K562 (cell line): Measurements from ENCODE around the gene CHMP5. TPM values are rescaled to one million over a fixed set of nuclear protein-coding genes. Genes with fewer than 3 reads are reported as not detected.

Experiments used
- ATAC-seq: fragments of 200-7000 bp; cut with Tn5 transposase; 3 replicates; pipeline ENCODE4 v1.9.1; 2020; ENCODE audit warnings: moderate library complexity
- BruUV-seq: library from RNA; stranded (reverse); fragments of 400-500 nt; replicated peaks from 2 replicates; lab custom pipeline; 2021; lab: Mats Ljungman, UMichigan
- CTCF ChIA-PET: fragments of 300-600 bp; formaldehyde crosslinking; extraction: SDS; loops from one replicate; lab custom pipeline; 2021; ENCODE audit warnings: low intra/inter-chr PET ratio; lab: Yijun Ruan, JAX
- POLR2A ChIA-PET: fragments of 300-600, 350-650 bp; sonication (Branson Sonifier 250); formaldehyde crosslinking; extraction: SDS; loops from one replicate; lab custom pipeline; 2021; ENCODE audit warnings: antibody characterized with exemption, inconsistent platforms; lab: Yijun Ruan, JAX
- DNase-seq, 4 experiments: peaks; one replicate each; pipeline versions ENCODE4 v3.0.0 to v3.0.0-alpha.2; 2011 to 2018; ENCODE audit warnings: low spot score in 3 of 4, mixed read lengths in 3 of 4; ENCODE audit errors: extremely low read depth in 1 of 4
- FAIRE-seq: peaks from 2 replicates; lab custom pipeline; 2011; peaks lifted over from hg19 to GRCh38; lab: Jason Lieb, UNC
- H2AFZ ChIP-seq: 2 replicates; pipeline ENCODE4 v1.6.0; 2011; ENCODE audit warnings: low read depth, low read length, control low read depth, inconsistent platforms
- H3K27ac ChIP-seq: fragments of 200-600 bp; 3 replicates; pipeline ENCODE4 v1.8.0; 2011; ENCODE audit warnings: low read depth, mild to moderate bottlenecking, control low read depth, inconsistent platforms, low read length, moderate library complexity, mixed read lengths; ENCODE audit errors: extremely low read depth
- H3K27me3 ChIP-seq, 2 experiments: fragments of 300-600 bp in 1 of 2; 2 replicates in 1 of 2; 3 replicates in 1 of 2; pipeline versions ENCODE4 v1.6.0 to v1.8.0; 2011; ENCODE audit warnings: inconsistent platforms in 2 of 2, low read length in 2 of 2, mild to moderate bottlenecking in 1 of 2, mixed read lengths in 1 of 2, moderate library complexity in 1 of 2; ENCODE audit not compliant: control insufficient read depth in 2 of 2, insufficient read depth in 2 of 2
- H3K36me3 ChIP-seq: fragments of 300-600 bp; 3 replicates; pipeline ENCODE4 v1.8.0; 2011; ENCODE audit warnings: mild to moderate bottlenecking, low read length, inconsistent platforms; ENCODE audit not compliant: control insufficient read depth, insufficient read depth
- H3K4me1 ChIP-seq, 2 experiments: fragments of 200-600 bp in 1 of 2; replicated peaks in 1 of 2; 2 replicates in 1 of 2; 3 replicates in 1 of 2; pipeline versions ENCODE4 v1.5.1 to v1.8.0; 2011; ENCODE audit warnings: inconsistent platforms in 2 of 2, low read length in 2 of 2, mild to moderate bottlenecking in 1 of 2, mixed read lengths in 1 of 2, moderate library complexity in 1 of 2; ENCODE audit not compliant: control insufficient read depth in 2 of 2, insufficient read depth in 2 of 2
- H3K4me2 ChIP-seq: 2 replicates; pipeline ENCODE4 v1.6.1; 2011; ENCODE audit warnings: low read length, control low read depth, inconsistent platforms, mixed read lengths; ENCODE audit not compliant: insufficient read depth
- H3K4me3 ChIP-seq: fragments of 200-600 bp; sonication (generic), shearing (Covaris generic); 2 replicates; pipeline ENCODE4 v1.5.1; 2016; ENCODE audit warnings: control low read depth, inconsistent platforms
- H3K79me2 ChIP-seq: fragments of 200-600 bp; 3 replicates; pipeline ENCODE4 v1.8.0; 2011; ENCODE audit warnings: low read length, inconsistent platforms; ENCODE audit not compliant: control insufficient read depth, insufficient read depth
- H3K9ac ChIP-seq, 2 experiments: 2 replicates each; pipeline versions ENCODE4 v1.6.0 to v1.6.1; 2011; ENCODE audit warnings: low read depth in 2 of 2, low read length in 2 of 2, control low read depth in 1 of 2, inconsistent platforms in 1 of 2, mild to moderate bottlenecking in 1 of 2, mixed read lengths in 1 of 2; ENCODE audit not compliant: insufficient read depth in 1 of 2
- H3K9me1 ChIP-seq: one replicate; pipeline ENCODE4 v1.6.0; 2011; ENCODE audit warnings: inconsistent platforms, mild to moderate bottlenecking, low read length, moderate library complexity; ENCODE audit not compliant: control insufficient read depth, insufficient read depth
- H3K9me3 ChIP-seq: replicated peaks from 2 replicates; pipeline ENCODE4 v1.5.1; 2011; ENCODE audit warnings: low read depth, low read length, inconsistent platforms; ENCODE audit not compliant: control insufficient read depth, insufficient read depth
- H4K20me1 ChIP-seq: replicated peaks from 2 replicates; pipeline ENCODE4 v1.6.1; 2011; ENCODE audit warnings: low read length, inconsistent platforms, mixed read lengths; ENCODE audit not compliant: control insufficient read depth, insufficient read depth
- ETV5 ChIP-seq: sonication (generic); formaldehyde crosslinking; IDR thresholded peaks from 2 replicates; pipeline ENCODE4 v1.4.0; 2020; ENCODE audit warnings: low read depth, mild to moderate bottlenecking, missing genetic modification reagents
- GATAD2A ChIP-seq: fragments of 450-650 bp; IDR thresholded peaks from 2 replicates; pipeline ENCODE4 v1.6.1; 2017
- HLTF ChIP-seq: fragments of 450-650 bp; IDR thresholded peaks from 2 replicates; pipeline ENCODE4 v1.6.1; 2016
- NCOA6 ChIP-seq: fragments of 450-650 bp; IDR thresholded peaks from 2 replicates; pipeline ENCODE4 v1.6.1; 2017; ENCODE audit warnings: mild to moderate bottlenecking
- NELFE ChIP-seq: IDR thresholded peaks from 2 replicates; pipeline ENCODE4 v1.6.1; 2011; ENCODE audit warnings: mild to moderate bottlenecking; ENCODE audit not compliant: insufficient read depth, insufficient read length
- RBM17 ChIP-seq: fragments of 200-400 bp; formaldehyde crosslinking; IDR thresholded peaks from 2 replicates; pipeline ENCODE4 v1.6.1; 2017; ENCODE audit warnings: low read depth, mild to moderate bottlenecking, low read length, borderline replicate concordance
- RBM22 ChIP-seq: fragments of 200-400 bp; formaldehyde crosslinking; IDR thresholded peaks from 2 replicates; pipeline ENCODE4 v1.6.1; 2018; ENCODE audit warnings: low read length, low read depth; ENCODE audit not compliant: poor library complexity, severe bottlenecking
- SNIP1 ChIP-seq: fragments of 450-650 bp; IDR thresholded peaks from 2 replicates; pipeline ENCODE4 v1.7.1; 2017; ENCODE audit warnings: low read depth, mild to moderate bottlenecking
- ZNF146 ChIP-seq: IDR thresholded peaks from one replicate; pipeline ENCODE4 v1.6.1; 2018; ENCODE audit warnings: missing compliant biosample characterization; ENCODE audit not compliant: unreplicated experiment
- ZNF174 ChIP-seq: fragments of 250-450 bp; sonication (Bioruptor Pico); IDR thresholded peaks from 2 replicates; pipeline ENCODE4 v1.4.0; 2020; ENCODE audit warnings: mild to moderate bottlenecking
- ZNF41 ChIP-seq: fragments of 250-450 bp; sonication (Bioruptor Pico); conservative IDR thresholded peaks from 2 replicates; pipeline ENCODE4 v1.4.0; 2020; ENCODE audit warnings: mild to moderate bottlenecking
- WGBS: fragments of 100-300 bp; shearing (Covaris generic); methylation state at CpG from one replicate; pipeline ENCODE4 v1.1.6; 2016; ENCODE audit warnings: low coverage, mixed read lengths; ENCODE audit not compliant: insufficient coverage; ENCODE audit errors: missing lambda C conversion rate; 5-methylcytosine and 5-hydroxymethylcytosine counted together
- in situ Hi-C: fragments of 300-500 bp; cut with MboI; formaldehyde crosslinking; loops from 4 replicates; pipeline ENCODE4 v1.15.0; 2018; ENCODE audit warnings: inconsistent platforms, mixed read lengths
- intact Hi-C: fragments of 100-400 bp; cut with micrococcal nuclease; formaldehyde crosslinking; loops from 2 replicates; pipeline ENCODE4 v1.14.2; 2022
- polyA plus RNA-seq, 8 experiments: library from polyadenylated mRNA; depleted of rRNA in 4 of 8; stranded (reverse) in 5 of 8; unstranded in 3 of 8; fragments of >200 nt; fragmentation: Nextera tagmentation in 2 of 8; fragmentation: Illumina TruSeq in 1 of 8; extraction: Ambion mirVana in 2 of 8; extraction: Trizol in 1 of 8; gene quantifications; 2 replicates each; pipeline versions ENCODE4 v1.2.1 to v1.2.3, GENCODE V29; 2011 to 2014; ENCODE audit warnings: inconsistent platforms in 1 of 8, missing spikeins in 1 of 8
- total RNA-seq, 7 experiments: library from RNA; depleted of rRNA in 6 of 7; stranded (reverse); fragments of >200 nt in 6 of 7; fragmentation: Illumina TruSeq in 2 of 7; extraction: Trizol in 2 of 7; gene quantifications; 2 replicates each; pipeline versions ENCODE4 v1.2.1 to v1.2.3, GENCODE V29; 2011 to 2021; ENCODE audit warnings: low replicate concordance in 1 of 7

The CHMP5 gene
- total and polyA plus RNA-seq, 9 of the 15 experiments (the other 6 are each of a cell fraction or from before 2014, with no cell fraction given): 36.0 to 105 (median 54.9) TPM

GRCh38 chr9:33273266-33273971 is 8.6 kb downstream of the CHMP5 start:
- WGBS: 66% methylated on average over 3 of the region's 3 CpGs
- intact Hi-C loops: no loop called here
- peaks cover 0 to 4% of the 10 kb centered on the region in 2 experiments; a peak in 2 of 5 replicates for H3K4me1 ChIP-seq
- no peaks in the 10 kb centered on the region for H3K27me3 ChIP-seq
- H2AFZ ChIP-seq: no peak overlapping the region
- in situ Hi-C loops: no loop called here
- DNase-seq (no peak), ATAC-seq (no peak), FAIRE-seq (no peak)
- no peak overlapping the region for H3K27ac ChIP-seq
- peaks cover 73% of the 10 kb centered on the region for H3K36me3 ChIP-seq
- no peaks in the 10 kb centered on the region for H3K79me2 ChIP-seq
- H3K4me2 ChIP-seq: no peak overlapping the region
- H3K4me3 ChIP-seq: no peak overlapping the region
- CTCF ChIA-PET: no interaction called here
- no peaks in the 10 kb centered on the region for H3K9me3 ChIP-seq
- no peak overlapping the region for H3K9ac ChIP-seq
- TF ChIP-seq ZNF41 (CRISPR knock-in tag): no peak
- no peak for TF ChIP-seq NELFE
- TF ChIP-seq RBM22: no peak
- no peak for TF ChIP-seq ZNF146
- TF ChIP-seq NCOA6: no peak
- no peak for TF ChIP-seq ETV5 (CRISPR knock-in tag)
- no peak for TF ChIP-seq HLTF
- TF ChIP-seq GATAD2A: no peak
- no peak for TF ChIP-seq RBM17
- no peak for TF ChIP-seq ZNF174 (CRISPR knock-in tag)
- no peak for TF ChIP-seq SNIP1
- POLR2A ChIA-PET: interaction anchor here (0.8 to 1.5 kb wide), 4 partner anchors 10 to 20 kb away, joined by 3 to 7 read pairs (median 4); partner anchors contain the start of gene NFX1
- no peaks in the 10 kb centered on the region for H4K20me1 ChIP-seq
- no TSS peak for BruUV-seq
- H3K9me1 ChIP-seq: no peaks in the 10 kb centered on the region
